CD4-positive, alpha-beta T cell treated with Interleukin-10 for 1 hour (primary cell): Measurements from ENCODE around the gene PACS1.

Experiments used
- DNase-seq: peaks from one replicate; pipeline ENCODE4 v3.0.0-alpha.2; 2020

Gene PACS1

GRCh38 chr11:66279092-66279734 is 209.1 kb downstream of the PACS1 start:
- no peak for DNase-seq

- no peak for DNase-seq
These were observed 210.4 kb downstream of the PACS1 start for GRCh38 chr11:66280428-66280827.

- no peak for DNase-seq
These were observed 210.9 kb downstream of the PACS1 start for GRCh38 chr11:66281001-66281400.

- no peak for DNase-seq
These were observed 211.8 kb downstream of the PACS1 start for GRCh38 chr11:66281776-66282467.

- peak; percentile 99 for DNase-seq
These were observed 212.7 kb downstream of the PACS1 start for GRCh38 chr11:66282468-66283455.

GRCh38 chr11:66283461-66284105 is 213.5 kb downstream of the PACS1 start:
- DNase-seq: no peak

GRCh38 chr11:66284526-66285078 is 214.5 kb downstream of the PACS1 start:
- DNase-seq: no peak

GRCh38 chr11:66285250-66285947 is 215.3 kb downstream of the PACS1 start:
- no peak for DNase-seq

- no peak for DNase-seq
These were observed 216.6 kb downstream of the PACS1 start for GRCh38 chr11:66286699-66287098.

- no peak for DNase-seq
These were observed 217.3 kb downstream of the PACS1 start for GRCh38 chr11:66287211-66287888.

- DNase-seq: no peak
These were observed 218.0 kb downstream of the PACS1 start for GRCh38 chr11:66287889-66288670.

GRCh38 chr11:66288671-66289547 is 218.8 kb downstream of the PACS1 start, which contains the start of gene YIF1A:
Gene YIF1A, minus strand, starts transcription at chr11:66289143. Its CDS starts 158 bp downstream, at chr11:66288985.
- peak; percentile 99 for DNase-seq

GRCh38 chr11:66289548-66290329 is 219.7 kb downstream of the PACS1 start:
- DNase-seq: peak; percentile 83

GRCh38 chr11:66290330-66290621 is 220.2 kb downstream of the PACS1 start:
- DNase-seq: no peak

GRCh38 chr11:66291303-66291705 is 221.2 kb downstream of the PACS1 start:
- no peak for DNase-seq

- DNase-seq: peak; percentile 26
These were observed 221.9 kb downstream of the PACS1 start, which contains the start of gene TMEM151A for GRCh38 chr11:66291706-66292542. Gene TMEM151A, plus strand, starts transcription at chr11:66291894. Its CDS starts 120 bp downstream, at chr11:66292014.

GRCh38 chr11:66292543-66293332 is 222.7 kb downstream of the PACS1 start:
- DNase-seq: no peak
